BLaER1 treated with 17β-estradiol and CSF1 and Interleukin-3, amounts not matched to agents 10 nM and 100 nM (cell line): ENCODE measurements around the gene ZMYND8.

Source experiments
- H3K27ac ChIP-seq, 11 experiments: shearing (Covaris generic); formaldehyde crosslinking; 2 replicates each; pipeline ENCODE4 v1.8.1; 2022
- H3K27me3 ChIP-seq, 11 experiments: shearing (Covaris generic); formaldehyde crosslinking; 2 replicates each; pipeline ENCODE4 v1.8.1; 2022
- H3K36me3 ChIP-seq, 11 experiments: shearing (Covaris generic); formaldehyde crosslinking; 2 replicates each; pipeline ENCODE4 v1.8.1; 2022
- H3K4me1 ChIP-seq, 10 experiments: shearing (Covaris generic); formaldehyde crosslinking; 2 replicates each; pipeline ENCODE4 v1.8.1; 2022
- H3K4me2 ChIP-seq, 11 experiments: shearing (Covaris generic); formaldehyde crosslinking; 2 replicates each; pipeline ENCODE4 v1.8.1; 2022
- H3K4me3 ChIP-seq, 10 experiments: shearing (Covaris generic); formaldehyde crosslinking; 2 replicates each; pipeline ENCODE4 v1.8.1; 2022
- H3K9ac ChIP-seq, 11 experiments: shearing (Covaris generic); formaldehyde crosslinking; 2 replicates each; pipeline ENCODE4 v1.8.1; 2022
- H3K9me3 ChIP-seq, 11 experiments: shearing (Covaris generic); formaldehyde crosslinking; replicated peaks in 1 of 11; 2 replicates each; pipeline ENCODE4 v1.8.1; 2022
- H4K20me1 ChIP-seq, 11 experiments: shearing (Covaris generic); formaldehyde crosslinking; 2 replicates each; pipeline ENCODE4 v1.8.1; 2022
- Cebpa-rat ChIP-seq, 11 experiments: shearing (Covaris generic); IDR thresholded peaks; 2 replicates each; pipeline ENCODE4 v1.8.1; 2022

Gene ZMYND8

DNA sequence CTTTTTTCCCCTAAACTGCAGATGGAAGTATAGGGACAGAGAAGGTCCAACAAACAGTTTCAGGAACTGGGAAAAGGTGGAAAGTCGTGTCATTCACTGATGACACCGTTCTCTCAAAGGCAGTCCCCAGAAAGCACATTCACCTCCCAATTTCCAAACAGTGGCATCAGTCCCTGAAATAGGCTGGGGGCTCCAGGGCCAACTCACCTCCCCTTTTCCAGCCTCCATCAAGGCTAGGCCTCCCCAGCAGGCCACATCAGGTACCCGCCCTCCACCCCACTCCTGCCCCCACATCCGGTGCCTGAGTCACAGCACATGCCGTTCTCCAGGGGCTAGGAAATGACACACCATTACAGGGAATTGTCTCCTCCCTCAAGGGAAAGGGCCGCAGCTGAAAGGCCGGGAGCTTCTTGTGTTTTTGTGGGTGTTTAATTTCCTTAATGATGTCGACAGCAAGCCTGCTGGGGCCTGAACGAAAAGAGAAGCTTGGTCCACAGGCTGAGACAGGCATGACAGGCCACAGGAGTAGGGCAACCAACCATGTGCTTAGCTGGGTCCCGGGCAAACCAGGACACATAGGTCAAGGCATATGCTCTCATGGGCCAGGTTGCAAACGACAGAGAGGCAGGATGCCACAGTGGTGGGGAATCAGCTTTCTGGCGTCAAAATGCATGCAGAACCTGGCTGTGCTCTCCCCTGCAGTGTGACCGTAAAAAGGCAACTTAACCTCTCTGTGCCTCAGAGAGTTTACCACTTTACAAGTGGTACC, 39.2 kb downstream of the ZMYND8 start:
- peak in 2 of 11 experiments; percentile 49 to 52; a peak in 3 of 22 replicates for TF ChIP-seq Cebpa-rat (IDR thresholded peaks at IDR 0.05)
- H4K20me1 ChIP-seq = peaks cover 22 to 99% (median 84%) of the 10 kb centered on the region in 11 experiments; a peak in 20 of 22 replicates
- peak overlapping the region in 1 of 10 experiments; percentile 26; a peak in 1 of 20 replicates for H3K4me3 ChIP-seq

DNA sequence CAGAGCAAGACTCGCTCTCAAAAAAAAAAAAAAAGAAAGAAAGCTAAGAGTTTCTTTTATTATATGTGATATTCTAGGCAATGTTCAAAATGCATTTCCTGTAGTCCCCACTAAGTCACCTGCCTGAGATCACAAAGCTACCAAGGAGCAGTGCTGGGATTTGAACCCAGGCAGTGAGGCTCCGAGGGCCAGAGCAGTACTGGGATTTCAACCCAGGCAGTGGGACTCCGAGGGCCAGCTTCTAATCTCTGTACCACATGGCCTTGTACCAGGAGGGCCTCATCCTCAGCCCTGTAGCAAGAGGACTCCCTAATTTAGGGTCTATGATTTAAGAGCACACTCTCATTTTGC, 39.7 kb downstream of the ZMYND8 start:
- Histone ChIP-seq H3K27me3 (no peaks in the 10 kb centered on the region), H3K4me2 (peak overlapping the region; percentile 62 to 97 (median 88)), H3K9ac (peak overlapping the region; percentile 56 to 82 (median 72); a peak in 20 of 22 replicates), H3K27ac (peak overlapping the region; percentile 77 to 94 (median 85); a peak in 21 of 22 replicates), H3K9me3 (peaks cover 0 to 6% (median 0%) of the 10 kb centered on the region in 11 experiments; a peak in 2 of 22 replicates), H4K20me1 (peaks cover 22 to 99% (median 84%) of the 10 kb centered on the region in 11 experiments; a peak in 20 of 22 replicates), H3K4me1 (peaks cover 86 to 99% (median 92%) of the 10 kb centered on the region in 10 experiments), H3K4me3 (no peak overlapping the region), H3K36me3 (peaks cover 8 to 66% (median 46%) of the 10 kb centered on the region in 11 experiments; a peak in 21 of 22 replicates)
- TF ChIP-seq Cebpa-rat (IDR thresholded peaks at IDR 0.05) = no peak

More for the DNA sequence above, 39.2 kb downstream of the ZMYND8 start:
- Histone ChIP-seq H3K27ac (peak overlapping the region; percentile 77 to 94 (median 85)), H3K9ac (peak overlapping the region; percentile 56 to 82 (median 72); a peak in 21 of 22 replicates), H3K36me3 (peaks cover 3 to 65% (median 41%) of the 10 kb centered on the region in 11 experiments; a peak in 21 of 22 replicates), H3K4me2 (peak overlapping the region; percentile 62 to 97 (median 88)), H3K9me3 (peaks cover 0 to 6% (median 0%) of the 10 kb centered on the region in 11 experiments; a peak in 2 of 22 replicates), H3K4me1 (peaks cover 91 to 100% (median 96%) of the 10 kb centered on the region in 10 experiments), H3K27me3 (no peaks in the 10 kb centered on the region)

DNA sequence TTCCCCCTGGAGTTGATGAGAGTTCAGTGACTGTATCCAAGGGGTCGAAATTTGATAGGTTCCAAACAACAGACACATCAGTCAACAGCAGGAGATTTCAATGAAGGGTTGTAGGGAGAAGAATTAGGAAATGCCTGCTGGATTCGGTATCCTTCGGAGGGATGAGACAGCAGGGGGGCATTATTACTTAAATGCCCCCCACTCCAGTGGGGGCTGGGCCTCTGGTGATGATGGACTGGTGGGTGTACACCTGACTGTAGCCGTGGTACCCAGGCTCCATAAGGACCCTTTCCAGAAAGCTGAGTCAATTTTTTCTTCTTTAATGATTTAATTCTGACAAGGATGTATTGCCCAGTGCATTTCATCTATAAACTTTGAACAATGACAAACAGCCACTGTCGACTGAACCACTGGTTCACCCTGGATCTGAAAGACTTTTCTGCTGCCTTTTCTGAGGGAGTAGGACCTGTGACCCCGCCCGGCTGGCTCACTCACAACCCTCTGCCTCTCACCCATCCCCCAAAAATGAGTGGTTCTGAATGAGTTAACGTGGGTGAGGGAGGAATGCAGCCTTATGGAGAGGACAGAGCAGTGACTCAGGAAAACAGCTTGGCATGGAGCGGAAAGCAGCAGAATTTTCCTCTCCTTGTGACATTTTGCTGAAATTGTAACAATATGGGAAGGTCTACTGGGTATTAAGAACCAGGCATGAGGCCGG, 41.0 kb downstream of the ZMYND8 start:
- no peak overlapping the region for H3K4me3 ChIP-seq
- H3K9ac ChIP-seq = peak overlapping the region in 9 of 11 experiments; percentile 1 to 82 (median 57); a peak in 7 of 22 replicates
- peak overlapping the region in 10 of 11 experiments; percentile 77 to 94 (median 86); a peak in 21 of 22 replicates for H3K27ac ChIP-seq
- H3K36me3 ChIP-seq = peaks cover 21 to 68% (median 46%) of the 10 kb centered on the region in 11 experiments
- H3K4me2 ChIP-seq = peak overlapping the region; percentile 39 to 97 (median 88)
- peaks cover 76 to 87% (median 81%) of the 10 kb centered on the region in 10 experiments for H3K4me1 ChIP-seq
- H3K27me3 ChIP-seq = no peaks in the 10 kb centered on the region
- H4K20me1 ChIP-seq = peaks cover 23 to 99% (median 84%) of the 10 kb centered on the region in 11 experiments; a peak in 21 of 22 replicates
- no peak for TF ChIP-seq Cebpa-rat (IDR thresholded peaks at IDR 0.05)
- peaks cover 0 to 6% (median 0%) of the 10 kb centered on the region in 11 experiments; a peak in 2 of 22 replicates for H3K9me3 ChIP-seq

DNA sequence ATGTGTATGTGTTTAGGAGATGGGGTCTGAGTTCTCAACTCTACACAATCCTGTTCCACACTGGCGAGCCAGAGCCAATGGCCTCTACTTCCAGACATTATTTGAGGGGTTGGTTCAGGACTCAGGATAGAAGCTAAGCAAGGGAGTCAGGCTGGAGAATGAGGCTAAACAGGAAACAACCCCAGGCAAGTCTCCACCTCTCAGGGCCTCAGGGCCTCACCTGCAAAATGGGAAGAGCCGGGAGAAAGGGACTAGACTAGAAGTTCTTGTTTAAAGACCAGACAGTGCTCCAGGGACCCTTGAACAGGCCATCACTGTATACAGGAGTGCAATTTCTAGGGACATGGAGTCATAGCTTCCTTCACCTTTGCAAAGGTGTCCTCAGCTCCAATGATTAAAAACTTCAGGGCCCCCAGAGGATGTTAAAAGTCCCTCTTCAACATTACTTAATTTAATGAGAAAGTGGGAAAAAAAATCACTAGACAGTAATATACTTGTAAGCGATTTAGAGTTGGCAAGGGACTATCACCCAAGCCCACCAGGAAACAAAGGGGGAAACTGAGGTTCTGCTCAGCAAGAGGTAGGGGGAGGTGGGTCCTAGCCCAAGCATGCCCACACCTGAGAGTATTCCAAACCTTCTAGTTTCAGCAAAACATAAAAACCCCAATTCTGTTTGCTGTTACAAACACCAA, 41.7 kb downstream of the ZMYND8 start:
- Histone ChIP-seq H3K36me3 (peaks cover 28 to 68% (median 53%) of the 10 kb centered on the region in 11 experiments), H3K9ac (peak overlapping the region in 4 of 11 experiments; percentile 7 to 82 (median 46); a peak in 2 of 22 replicates), H3K4me2 (peak overlapping the region; percentile 39 to 97 (median 88)), H3K27ac (peak overlapping the region in 10 of 11 experiments; percentile 11 to 94 (median 84); a peak in 17 of 22 replicates), H3K9me3 (peaks cover 0 to 6% (median 0%) of the 10 kb centered on the region in 11 experiments; a peak in 2 of 22 replicates), H3K4me3 (no peak overlapping the region), H3K4me1 (peaks cover 69 to 80% (median 74%) of the 10 kb centered on the region in 10 experiments), H4K20me1 (peaks cover 26 to 99% (median 84%) of the 10 kb centered on the region in 11 experiments; a peak in 21 of 22 replicates), H3K27me3 (no peaks in the 10 kb centered on the region)
- TF ChIP-seq Cebpa-rat (IDR thresholded peaks at IDR 0.05) = no peak

DNA sequence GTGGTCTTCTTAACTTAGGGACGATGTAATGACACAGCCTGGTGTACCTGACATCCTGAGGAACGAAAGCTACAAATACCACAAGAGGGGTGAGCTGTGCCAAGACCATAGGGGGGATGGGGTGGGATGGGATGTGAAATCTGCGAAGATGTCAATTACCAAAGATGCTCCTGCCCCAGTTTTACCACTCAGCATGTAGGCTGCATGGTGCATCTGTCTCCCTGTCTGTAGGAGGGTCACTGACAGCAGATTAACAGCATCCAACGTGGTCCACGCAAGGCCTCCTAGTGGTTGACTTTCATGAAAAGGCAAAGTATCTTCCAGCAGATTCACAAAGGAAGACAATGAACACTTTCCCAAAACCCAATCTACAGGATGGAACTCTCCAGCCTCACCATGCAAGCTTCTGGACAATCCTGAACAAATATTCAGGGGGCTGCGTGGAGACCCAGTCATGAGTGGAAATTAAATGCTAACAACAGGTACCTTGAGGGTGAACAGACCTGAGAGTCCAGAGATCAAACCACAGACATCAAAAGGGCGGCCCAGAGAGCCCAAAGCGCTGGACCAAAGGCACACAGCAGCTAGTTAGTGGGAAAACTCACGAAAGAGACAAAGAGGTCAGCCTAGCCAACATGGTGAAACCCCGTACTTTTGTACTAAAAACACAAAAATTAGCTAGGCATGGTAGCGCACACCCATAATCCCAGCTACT, 44.4 kb downstream of the ZMYND8 start:
- no peak for TF ChIP-seq Cebpa-rat (IDR thresholded peaks at IDR 0.05)
- H3K27ac ChIP-seq = peak overlapping the region in 2 of 11 experiments; percentile 45 to 47; a peak in 3 of 22 replicates
- peaks cover 42 to 53% (median 47%) of the 10 kb centered on the region in 10 experiments for H3K4me1 ChIP-seq
- peak overlapping the region in 9 of 11 experiments; percentile 15 to 50 (median 28); a peak in 12 of 22 replicates for H3K4me2 ChIP-seq
- peaks cover 0 to 6% (median 0%) of the 10 kb centered on the region in 11 experiments; a peak in 2 of 22 replicates for H3K9me3 ChIP-seq
- 0 out of 22 replicates have a peak overlapping the region, but pooled peaks of 1 of the 11 experiments have one; percentile 20 for H3K9ac ChIP-seq
- H3K27me3 ChIP-seq = no peaks in the 10 kb centered on the region
- H3K36me3 ChIP-seq = peaks cover 55 to 82% (median 72%) of the 10 kb centered on the region in 11 experiments
- H4K20me1 ChIP-seq = peaks cover 46 to 97% (median 83%) of the 10 kb centered on the region in 11 experiments; a peak in 20 of 22 replicates
- H3K4me3 ChIP-seq = no peak overlapping the region

DNA sequence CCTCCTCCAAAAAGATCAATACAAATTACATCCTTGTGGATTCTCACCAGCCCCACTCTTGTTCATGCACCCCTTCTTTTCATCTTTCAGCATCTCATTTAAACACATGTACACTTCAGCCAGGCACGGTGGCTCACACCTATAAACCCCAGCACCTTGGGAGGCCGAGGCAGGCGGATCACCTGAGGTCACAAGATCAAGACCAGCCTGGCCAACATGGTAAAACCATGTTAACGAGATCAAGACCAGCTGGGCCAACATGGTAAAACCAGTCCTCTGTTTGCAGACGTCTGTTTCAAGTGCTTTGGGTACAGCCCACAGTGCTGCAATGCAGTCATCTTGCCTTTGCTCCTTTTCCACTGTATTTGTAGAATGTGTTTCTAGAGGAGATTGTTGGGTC, 45.3 kb downstream of the ZMYND8 start:
- TF ChIP-seq Cebpa-rat (IDR thresholded peaks at IDR 0.05) = no peak
- Histone ChIP-seq H3K9ac (no peak overlapping the region), H3K4me3 (no peak overlapping the region), H3K27ac (peak overlapping the region in 3 of 11 experiments; percentile 12 to 29 (median 22); a peak in 2 of 22 replicates), H3K36me3 (peaks cover 64 to 91% (median 81%) of the 10 kb centered on the region in 11 experiments), H3K27me3 (no peaks in the 10 kb centered on the region), H3K9me3 (peaks cover 0 to 6% (median 0%) of the 10 kb centered on the region in 11 experiments; a peak in 2 of 22 replicates), H4K20me1 (peaks cover 55 to 97% (median 90%) of the 10 kb centered on the region in 11 experiments; a peak in 20 of 22 replicates), H3K4me2 (no peak overlapping the region), H3K4me1 (peaks cover 33 to 44% (median 38%) of the 10 kb centered on the region in 10 experiments)

DNA sequence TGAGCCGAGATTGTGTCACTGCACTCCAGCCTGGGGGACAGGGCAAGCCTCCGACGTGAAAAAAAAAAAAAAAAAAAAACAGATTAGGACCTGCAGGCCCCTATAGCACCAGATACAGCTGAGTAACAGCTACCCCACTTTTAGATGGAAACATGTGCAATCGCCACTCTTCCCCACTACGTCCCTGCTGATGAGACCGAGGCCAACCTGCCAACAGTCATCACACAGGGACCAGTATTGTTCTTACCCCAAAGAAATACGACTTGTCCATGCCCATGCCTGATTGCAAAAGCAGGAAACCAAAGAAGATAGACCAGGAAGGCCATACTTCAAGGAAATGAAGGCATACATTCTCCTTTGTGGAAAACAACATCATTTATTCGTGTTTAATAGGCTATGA, 45.8 kb downstream of the ZMYND8 start:
- peaks cover 69 to 96% (median 86%) of the 10 kb centered on the region in 11 experiments for H3K36me3 ChIP-seq
- no peak for TF ChIP-seq Cebpa-rat (IDR thresholded peaks at IDR 0.05)
- H3K4me3 ChIP-seq = no peak overlapping the region
- H3K27ac ChIP-seq = peak overlapping the region in 5 of 11 experiments; percentile 1 to 29 (median 22); a peak in 3 of 22 replicates
- H3K4me2 ChIP-seq = no peak overlapping the region
- H3K27me3 ChIP-seq = no peaks in the 10 kb centered on the region
- peaks cover 60 to 99% (median 93%) of the 10 kb centered on the region in 11 experiments; a peak in 20 of 22 replicates for H4K20me1 ChIP-seq
- H3K9me3 ChIP-seq = peaks cover 0 to 6% (median 0%) of the 10 kb centered on the region in 11 experiments; a peak in 2 of 22 replicates
- peaks cover 28 to 39% (median 33%) of the 10 kb centered on the region in 10 experiments for H3K4me1 ChIP-seq
- H3K9ac ChIP-seq = no peak overlapping the region
